Cortex of kidney (tissue), 1 donor: ENCODE results near the gene MRGPRD.
"Not testable (repeated sequence)": the region's sequence is repeated elsewhere in the genome, so short reads cannot be mapped to it uniquely, and the experiment has no call there.

ENCODE experiments used
- DNase-seq: peaks from one replicate; lab custom pipeline; 2025; lab: John Stamatoyannopoulos, UW

The MRGPRD gene

GRCh38 chr11:69005631-69006368 is 25.0 kb upstream of the MRGPRD start:
- no peak for DNase-seq

- no peak for DNase-seq
Observed at GRCh38 chr11:69005183-69005630, 24.4 kb upstream of the MRGPRD start.

- no peak for DNase-seq
Observed at GRCh38 chr11:69004411-69005182, 23.8 kb upstream of the MRGPRD start.

GRCh38 chr11:69003866-69004367 is 23.1 kb upstream of the MRGPRD start:
- no peak for DNase-seq

GRCh38 chr11:69003301-69003865 is 22.6 kb upstream of the MRGPRD start:
- no peak for DNase-seq

GRCh38 chr11:69002570-69003231 is 21.9 kb upstream of the MRGPRD start:
- no peak for DNase-seq

GRCh38 chr11:69002110-69002569 is 21.4 kb upstream of the MRGPRD start:
- DNase-seq: no peak

GRCh38 chr11:69001243-69002081 is 20.7 kb upstream of the MRGPRD start:
- DNase-seq: no peak

GRCh38 chr11:69000831-69001242 is 20.1 kb upstream of the MRGPRD start:
- no peak for DNase-seq

- no peak for DNase-seq
Observed at GRCh38 chr11:69000391-69000790, 19.6 kb upstream of the MRGPRD start.

GRCh38 chr11:68999748-69000355 is 19.1 kb upstream of the MRGPRD start:
- DNase-seq: not testable (repeated sequence)

GRCh38 chr11:68999093-68999747 is 18.4 kb upstream of the MRGPRD start:
- no peak for DNase-seq

- no peak for DNase-seq
Observed at GRCh38 chr11:68998390-68998911, 17.7 kb upstream of the MRGPRD start.

GRCh38 chr11:68997995-68998348 is 17.2 kb upstream of the MRGPRD start:
- no peak for DNase-seq

GRCh38 chr11:68997124-68997994 is 16.6 kb upstream of the MRGPRD start:
- no peak for DNase-seq

GRCh38 chr11:68996376-68997123 is 15.8 kb upstream of the MRGPRD start:
- no peak for DNase-seq

GRCh38 chr11:68994894-68995285 is 14.1 kb upstream of the MRGPRD start:
- no peak for DNase-seq

- no peak for DNase-seq
Observed at GRCh38 chr11:68994161-68994893, 13.5 kb upstream of the MRGPRD start.
